Activated T-cell treated with anti-CD3 and anti-CD28 coated beads, Interleukin-2, amount 50 U/mL, for 1 hour (primary cell): ENCODE measurements around the gene PEAK3.

Experiments used
- DNase-seq: peaks from one replicate; pipeline ENCODE4 v3.0.0-alpha.2; 2020

Gene PEAK3

GRCh38 chr19:2315121-2315817, 33.3 kb upstream of the PEAK3 start:
- no peak for DNase-seq

GRCh38 chr19:2312820-2313501, 31.0 kb upstream of the PEAK3 start:
- no peak for DNase-seq

- DNase-seq = no peak
Measured at GRCh38 chr19:2311093-2311492, 29.1 kb upstream of the PEAK3 start.

GRCh38 chr19:2309734-2310362, 27.9 kb upstream of the PEAK3 start:
- DNase-seq = no peak

GRCh38 chr19:2308114-2308556, 26.2 kb upstream of the PEAK3 start, which contains the start of gene LINGO3:
Gene LINGO3, minus strand, starts transcription at chr19:2308154. Its CDS starts 16,378 bp downstream, at chr19:2291776.
- DNase-seq = no peak

- DNase-seq = no peak
Measured at GRCh38 chr19:2307518-2308012, 25.6 kb upstream of the PEAK3 start.

GRCh38 chr19:2306971-2307370, 25.0 kb upstream of the PEAK3 start:
- DNase-seq = no peak

- DNase-seq = no peak
Measured at GRCh38 chr19:2306281-2306806, 24.4 kb upstream of the PEAK3 start.

- no peak for DNase-seq
Measured at GRCh38 chr19:2305452-2306280, 23.7 kb upstream of the PEAK3 start.

GRCh38 chr19:2303211-2303798, 21.3 kb upstream of the PEAK3 start:
- DNase-seq = no peak

GRCh38 chr19:2302319-2303210, 20.6 kb upstream of the PEAK3 start:
- DNase-seq = peak; percentile 44

GRCh38 chr19:2300533-2300932, 18.6 kb upstream of the PEAK3 start:
- no peak for DNase-seq

GRCh38 chr19:2296141-2296540, 14.2 kb upstream of the PEAK3 start:
- no peak for DNase-seq

- DNase-seq = no peak
Measured at GRCh38 chr19:2294687-2295335, 12.8 kb upstream of the PEAK3 start.

GRCh38 chr19:2291185-2291751, 9.3 kb upstream of the PEAK3 start:
- no peak for DNase-seq

- no peak for DNase-seq
Measured at GRCh38 chr19:2290441-2291184, 8.6 kb upstream of the PEAK3 start.

GRCh38 chr19:2289714-2290435, 7.9 kb upstream of the PEAK3 start:
- peak; percentile 55 for DNase-seq

- no peak for DNase-seq
Measured at GRCh38 chr19:2288818-2289713, 7.1 kb upstream of the PEAK3 start.
